GM12878 (cell line): ENCODE results near the gene SEBOX. TPM values are rescaled to one million over a fixed set of nuclear protein-coding genes. Genes with fewer than 3 reads are reported as not detected.

Source experiments
- ATAC-seq: fragments of 200-7000 bp; cut with Tn5 transposase; 3 replicates; pipeline ENCODE4 v1.9.1; 2020; ENCODE audit warnings: mild to moderate bottlenecking, moderate library complexity
- BruUV-seq: library from RNA; stranded (reverse); fragments of 400-500 nt; replicated peaks from 2 replicates; lab custom pipeline; 2021; lab: Mats Ljungman, UMichigan
- CTCF ChIA-PET: fragments of 300-600 bp; sonication (Branson Sonifier 250); formaldehyde crosslinking; extraction: SDS; loops from one replicate; lab custom pipeline; 2021; ENCODE audit warnings: inconsistent platforms; lab: Yijun Ruan, JAX
- POLR2A ChIA-PET: fragments of 350-600 bp; formaldehyde crosslinking; extraction: SDS; loops from one replicate; lab custom pipeline; 2021; ENCODE audit warnings: inconsistent platforms; lab: Charles Lee
- RAD21 ChIA-PET: fragments of 300-600 bp; sonication (Branson Sonifier 250); formaldehyde crosslinking; loops from one replicate; lab custom pipeline; 2023; ENCODE audit warnings: antibody characterized with exemption; ENCODE audit not compliant: unreplicated experiment; lab: Charles Lee
- SMC1A ChIA-PET: fragments of 300-600 bp; sonication (Branson Sonifier 250); formaldehyde crosslinking; loops from one replicate; lab custom pipeline; 2023; ENCODE audit not compliant: unreplicated experiment, uncharacterized antibody; lab: Charles Lee
- DNase-seq: peaks from one replicate; pipeline ENCODE4 v3.0.0-alpha.2; 2011; ENCODE audit warnings: low read depth, low spot score
- FAIRE-seq: peaks from 3 replicates; lab custom pipeline; 2011; peaks lifted over from hg19 to GRCh38; lab: Jason Lieb, UNC
- H2AFZ ChIP-seq: 2 replicates; pipeline ENCODE4 v1.6.0; 2011; ENCODE audit warnings: low read depth, low read length, control low read depth; ENCODE audit not compliant: control insufficient read depth
- H3K27ac ChIP-seq: 2 replicates; pipeline ENCODE4 v1.5.1; 2011; ENCODE audit warnings: control low read depth; ENCODE audit not compliant: control insufficient read depth, insufficient read depth
- H3K27me3 ChIP-seq, 2 experiments: replicated peaks in 1 of 2; 2 replicates each; pipeline versions ENCODE4 v1.6.0 to v1.6.1; 2011; ENCODE audit warnings: low read length in 1 of 2; ENCODE audit not compliant: control insufficient read depth in 2 of 2, insufficient read depth in 2 of 2
- H3K36me3 ChIP-seq, 2 experiments: 2 replicates each; pipeline ENCODE4 v1.5.1; 2011; ENCODE audit warnings: low read length in 1 of 2; ENCODE audit not compliant: control insufficient read depth in 2 of 2, insufficient read depth in 2 of 2
- H3K4me1 ChIP-seq: 2 replicates; pipeline ENCODE4 v1.6.1; 2011; ENCODE audit warnings: mild to moderate bottlenecking, low read length, moderate library complexity, mixed read lengths; ENCODE audit not compliant: control insufficient read depth, insufficient read depth
- H3K4me2 ChIP-seq: 2 replicates; pipeline ENCODE4 v1.6.0; 2011; ENCODE audit warnings: control low read depth; ENCODE audit not compliant: control insufficient read depth, insufficient read depth
- H3K4me3 ChIP-seq: fragments of 200-600 bp; sonication (generic); 2 replicates; pipeline ENCODE4 v1.5.1; 2016
- H3K79me2 ChIP-seq: 2 replicates; pipeline ENCODE4 v1.6.0; 2011; ENCODE audit warnings: low read length; ENCODE audit not compliant: control insufficient read depth, insufficient read depth
- H3K9ac ChIP-seq: 2 replicates; pipeline ENCODE4 v1.8.0; 2011; ENCODE audit warnings: low read length, control low read depth, mixed read lengths; ENCODE audit not compliant: control insufficient read depth, insufficient read depth
- H3K9me3 ChIP-seq: replicated peaks from 3 replicates; pipeline ENCODE4 v1.5.1; 2011; ENCODE audit warnings: mild to moderate bottlenecking, low read length; ENCODE audit not compliant: control insufficient read depth, insufficient read depth
- H4K20me1 ChIP-seq: 2 replicates; pipeline ENCODE4 v1.6.0; 2011; ENCODE audit not compliant: control insufficient read depth, insufficient read depth
- ASH2L ChIP-seq: fragments of 300-600, 200-600 bp; sonication (generic); IDR thresholded peaks from 2 replicates; pipeline ENCODE4 v1.6.1; 2017; ENCODE audit warnings: low read depth, mild to moderate bottlenecking, borderline replicate concordance
- ATF2 ChIP-seq: IDR thresholded peaks from 2 replicates; pipeline ENCODE4 v1.6.1; 2012; ENCODE audit warnings: low read length, inconsistent platforms
- CBFB ChIP-seq: IDR thresholded peaks from 2 replicates; pipeline ENCODE4 v1.6.1; 2016; ENCODE audit warnings: antibody characterized with exemption, low read depth
- DPF2 ChIP-seq: fragments of 450-650 bp; IDR thresholded peaks from 2 replicates; pipeline ENCODE4 v1.6.1; 2017; ENCODE audit warnings: mild to moderate bottlenecking
- E2F8 ChIP-seq: fragments of 450-650 bp; IDR thresholded peaks from 2 replicates; pipeline ENCODE4 v1.6.1; 2018; ENCODE audit warnings: mild to moderate bottlenecking, low read depth, moderate library complexity; ENCODE audit not compliant: partially characterized antibody
- ESRRA ChIP-seq: IDR thresholded peaks from 2 replicates; pipeline ENCODE4 v1.6.1; 2012; ENCODE audit warnings: mild to moderate bottlenecking, low read length, improper control_type of control experiment
- ETV6 ChIP-seq, 2 experiments: fragments of 450-650 bp in 1 of 2; IDR thresholded peaks in 1 of 2; conservative IDR thresholded peaks in 1 of 2; 2 replicates each; pipeline ENCODE4 v1.6.1; 2014; ENCODE audit warnings: antibody characterized with exemption in 1 of 2, borderline replicate concordance in 1 of 2, low read depth in 1 of 2, mild to moderate bottlenecking in 1 of 2, moderate library complexity in 1 of 2
- HDGF ChIP-seq: fragments of 450-650 bp; IDR thresholded peaks from 2 replicates; pipeline ENCODE4 v1.6.1; 2016; ENCODE audit warnings: antibody characterized with exemption
- MLLT1 ChIP-seq: fragments of 450-650 bp; IDR thresholded peaks from 2 replicates; pipeline ENCODE4 v1.6.1; 2016; ENCODE audit warnings: mild to moderate bottlenecking
- NFXL1 ChIP-seq: fragments of 450-650 bp; IDR thresholded peaks from 2 replicates; pipeline ENCODE4 v1.6.1; 2017; ENCODE audit warnings: antibody characterized with exemption, mild to moderate bottlenecking, borderline replicate concordance
- NRF1 ChIP-seq: conservative IDR thresholded peaks from 2 replicates; pipeline ENCODE4 v1.6.1; 2011; ENCODE audit warnings: mild to moderate bottlenecking, low read depth, low read length, improper control_type of control experiment
- POLR2A ChIP-seq: IDR thresholded peaks from 2 replicates; pipeline ENCODE4 v1.6.1; 2011; ENCODE audit warnings: low read depth, mild to moderate bottlenecking, low read length
- RAD21 ChIP-seq: IDR thresholded peaks from 2 replicates; pipeline ENCODE4 v1.6.1; 2011; ENCODE audit warnings: mild to moderate bottlenecking, low read depth, low read length, moderate library complexity; ENCODE audit not compliant: insufficient read depth
- RELB ChIP-seq: fragments of 450-650 bp; IDR thresholded peaks from 2 replicates; pipeline ENCODE4 v1.6.1; 2017; ENCODE audit warnings: low read depth, mild to moderate bottlenecking, moderate library complexity
- SMAD5 ChIP-seq: IDR thresholded peaks from 2 replicates; pipeline ENCODE4 v1.6.1; 2016; ENCODE audit warnings: antibody characterized with exemption, low read depth
- SMC3 ChIP-seq: IDR thresholded peaks from 2 replicates; pipeline ENCODE4 v1.6.1; 2011; ENCODE audit warnings: low read length, improper control_type of control experiment, borderline replicate concordance
- SRF ChIP-seq, 2 experiments: IDR thresholded peaks; 2 replicates each; pipeline ENCODE4 v1.6.1; 2011; ENCODE audit warnings: low read depth in 2 of 2, low read length in 2 of 2, mild to moderate bottlenecking in 1 of 2, moderate library complexity in 1 of 2
- SUZ12 ChIP-seq: fragments of 200-600 bp; sonication (generic); IDR thresholded peaks from one replicate; pipeline ENCODE4 v1.6.1; 2018; ENCODE audit warnings: antibody characterized with exemption, mild to moderate bottlenecking; ENCODE audit not compliant: unreplicated experiment
- ZBED1 ChIP-seq: IDR thresholded peaks from 2 replicates; pipeline ENCODE4 v1.6.1; 2016; ENCODE audit warnings: borderline replicate concordance
- WGBS: methylation state at CpG from one replicate; pipeline ENCODE4 v1.1.6; 2016; ENCODE audit warnings: low lambda C conversion rate; ENCODE audit not compliant: insufficient replicate concordance, insufficient coverage; ENCODE audit errors: missing lambda C conversion rate; 5-methylcytosine and 5-hydroxymethylcytosine counted together
- in situ Hi-C: fragments of 300-500 bp; cut with MboI; formaldehyde crosslinking; loops from 9 replicates; pipeline ENCODE4 v1.14.3; 2018; ENCODE audit warnings: mixed read lengths
- intact Hi-C: fragments of 100-400 bp; cut with micrococcal nuclease; formaldehyde crosslinking; loops from one replicate; pipeline ENCODE4 v1.14.2; 2022; ENCODE audit not compliant: unreplicated experiment
- polyA plus RNA-seq, 11 experiments: library from polyadenylated mRNA; depleted of rRNA in 4 of 11; unstranded in 6 of 11; stranded (reverse) in 5 of 11; fragments of >200 nt; fragmentation: Nextera tagmentation in 4 of 11; fragmentation: Illumina TruSeq in 1 of 11; extraction: Ambion mirVana in 4 of 11; extraction: Trizol in 1 of 11; gene quantifications; 1 replicate in 1 of 11; 2 replicates in 10 of 11; pipeline versions ENCODE4 v1.2.1 to v1.2.3, GENCODE V29; 2011 to 2016; ENCODE audit warnings: inconsistent platforms in 2 of 11, missing spikeins in 2 of 11, low read depth in 1 of 11
- total RNA-seq, 4 experiments: library from RNA; depleted of rRNA in 3 of 4; stranded (reverse); fragments of >200 nt in 3 of 4; fragmentation: Illumina TruSeq in 1 of 4; extraction: Trizol in 1 of 4; gene quantifications; 2 replicates each; pipeline versions ENCODE4 v1.2.1 to v1.2.3, GENCODE V29; 2013 to 2021

The SEBOX gene
- total and polyA plus RNA-seq, 10 of the 15 experiments (the other 5 are each of a cell fraction or from before 2014, with no cell fraction given), result not detected

DNA sequence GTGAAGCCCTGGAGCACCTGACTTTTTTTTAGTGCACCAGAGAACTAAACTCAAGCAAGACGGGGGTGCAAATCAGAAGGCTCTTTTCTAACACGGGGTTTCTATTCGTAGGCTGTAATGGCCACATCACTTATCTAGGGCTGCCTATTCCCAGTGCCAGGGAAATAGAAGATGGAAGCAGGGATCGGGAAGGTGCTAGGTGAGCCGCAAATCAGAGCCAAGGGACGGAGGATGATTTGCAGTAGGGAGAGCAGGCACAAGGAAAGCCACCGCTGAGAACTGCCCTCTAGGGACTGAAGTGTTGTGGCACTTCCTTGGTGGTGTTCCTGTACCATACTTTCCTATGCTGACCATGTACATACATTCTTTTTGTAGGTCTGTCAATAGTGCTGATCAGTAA lies 48.8 kb upstream of the SEBOX start:
- ChIA-PET CTCF (interaction anchor here (4.7 to 5.0 kb wide), 2 partner anchors 57 to 182 kb away, joined by 29 to 41 read pairs; partner anchors contain the start of gene POLDIP2), SMC1A (no interaction called here), POLR2A (no interaction called here), RAD21 (interaction anchor here (0.6 kb wide), 1 partner anchor 39 kb away, joined by 3 read pairs; no protein-coding TSS in a partner anchor)
- Histone ChIP-seq H3K79me2 (no peaks in the 10 kb centered on the region), H3K4me3 (no peak overlapping the region), H3K4me1 (no peaks in the 10 kb centered on the region), H3K27ac (no peak overlapping the region), H3K9me3 (no peaks in the 10 kb centered on the region), H3K9ac (no peak overlapping the region), H4K20me1 (no peaks in the 10 kb centered on the region), H3K27me3 (no peaks in the 10 kb centered on the region), H3K4me2 (no peak overlapping the region), H2AFZ (no peak overlapping the region; the same call in 1 of the 2 replicates), H3K36me3 (no peaks in the 10 kb centered on the region)
- in situ Hi-C loops, result no loop called here
- WGBS, result 55% methylated on average over 7 of the region's 7 CpGs
- ATAC-seq (no peak), DNase-seq (no peak), FAIRE-seq (no peak)
- no TSS peak for BruUV-seq
- intact Hi-C loops, result no loop called here
- TF ChIP-seq HDGF, result no peak
- no peak for TF ChIP-seq MLLT1
- TF ChIP-seq SUZ12, result no peak
- TF ChIP-seq ETV6 (conservative IDR thresholded peaks at IDR 0.05 in 1 of 2, IDR thresholded peaks at IDR 0.05 in 1 of 2; ENCODE audit: borderline replicate concordance in 1 of 2, low read depth in 1 of 2), result no peak
- no peak for TF ChIP-seq NFXL1
- TF ChIP-seq ATF2, result no peak
- TF ChIP-seq SMC3, result no peak
- no peak for TF ChIP-seq RELB
- TF ChIP-seq DPF2, result no peak
- TF ChIP-seq ESRRA, result no peak
- no peak for TF ChIP-seq CBFB
- TF ChIP-seq ASH2L, result no peak
- no peak for TF ChIP-seq POLR2A
- no peak for TF ChIP-seq RAD21
- no peak for TF ChIP-seq ZBED1
- TF ChIP-seq SMAD5, result no peak
- no peak for TF ChIP-seq NRF1
- no peak for TF ChIP-seq SRF (IDR thresholded peaks at IDR 0.05; ENCODE audit: low read depth in 2 of 2, low read length in 2 of 2)
- no peak for TF ChIP-seq E2F8
